Peyer's patch (tissue), 4 donors: Measurements from ENCODE around the gene RASSF1. TPM values are rescaled to one million over a fixed set of nuclear protein-coding genes. Genes with fewer than 3 reads are reported as not detected.

ENCODE experiments used
- DNase-seq, 3 donors: peaks; one replicate each; pipeline ENCODE4 v3.0.0-alpha.2; 2017 to 2019
- H3K27ac ChIP-seq, 4 donors: fragments of 200-600 bp; sonication (generic); one replicate each; pipeline ENCODE4 v1.5.1; 2016 to 2019
- H3K27me3 ChIP-seq, 2 donors: fragments of 200-600 bp; sonication (generic); one replicate each; pipeline ENCODE4 v1.5.1; 2019
- H3K36me3 ChIP-seq, 3 donors: fragments of 200-600 bp; sonication (generic); one replicate each; pipeline ENCODE4 v1.5.1; 2016 to 2019
- H3K4me1 ChIP-seq, 4 donors: fragments of 200-600 bp; sonication (generic); one replicate each; pipeline ENCODE4 v1.5.1; 2016 to 2019
- H3K4me3 ChIP-seq, 4 donors: fragments of 200-600 bp; sonication (generic); 1 replicate in 3 of 4; 2 replicates in 1 of 4; pipeline ENCODE4 v1.5.1; 2016 to 2019; ENCODE audit warnings: mild to moderate bottlenecking in 1 of 4
- H3K9me3 ChIP-seq, 4 donors: fragments of 200-600 bp; sonication (generic); one replicate each; pipeline ENCODE4 v1.5.1; 2016 to 2019; ENCODE audit warnings: mild to moderate bottlenecking in 1 of 4
- POLR2A ChIP-seq, 2 donors: fragments of 450-650 bp; IDR thresholded peaks; one replicate each; pipeline ENCODE4 v1.5.1; 2017; ENCODE audit warnings: antibody characterized with exemption in 2 of 2, mild to moderate bottlenecking in 2 of 2, moderate library complexity in 2 of 2
- total RNA-seq, 4 donors: library from RNA; depleted of rRNA; stranded (reverse); fragments of >200 nt; gene quantifications; one replicate each; pipeline ENCODE4 v1.1.0, GENCODE V29; 2016
- TF ChIP-seq, protein P1 (sequence below), 6 experiments: fragments of 450-650 bp in 4 of 6; fragments of 200-600 bp in 2 of 6; sonication (generic) in 1 of 6; IDR thresholded peaks; one replicate each; pipeline ENCODE4 v1.5.1; 2017 to 2019; ENCODE audit warnings: antibody characterized with exemption in 6 of 6, mild to moderate bottlenecking in 3 of 6, moderate library complexity in 1 of 6

The RASSF1 gene
- total RNA-seq, 4 donors from 2014 or later, result 27.6 to 80.0 (median 29.4) TPM

DNA sequence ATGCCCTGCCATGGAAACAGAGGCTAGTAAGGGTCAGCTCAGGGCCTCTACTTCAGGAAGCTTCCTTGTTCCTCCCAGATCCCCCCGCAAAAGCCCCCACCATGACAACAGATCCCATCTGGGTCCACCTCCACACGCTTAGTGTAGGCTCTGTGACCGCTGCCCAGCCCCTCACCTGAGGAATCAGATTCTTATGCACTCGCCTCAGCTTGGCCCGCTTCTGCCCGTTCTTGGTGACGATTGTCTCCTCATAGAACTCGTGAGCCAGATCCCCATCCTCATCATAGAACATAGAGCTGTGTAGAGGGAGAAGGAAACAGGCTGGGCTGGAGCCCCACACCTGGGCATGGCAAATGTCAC is 14.5 kb downstream of the RASSF1 start:
- Histone ChIP-seq H3K36me3 (peaks cover 0 to 31% (median 0%) of the 10 kb centered on the region in 3 donors), H3K27ac (no peak overlapping the region), H3K27me3 (no peaks in the 10 kb centered on the region), H3K4me3 (no peak overlapping the region), H3K9me3 (no peaks in the 10 kb centered on the region), H3K4me1 (peaks cover 4 to 37% (median 18%) of the 10 kb centered on the region in 4 donors)
- no peak for DNase-seq
- TF ChIP-seq, protein P1, sequence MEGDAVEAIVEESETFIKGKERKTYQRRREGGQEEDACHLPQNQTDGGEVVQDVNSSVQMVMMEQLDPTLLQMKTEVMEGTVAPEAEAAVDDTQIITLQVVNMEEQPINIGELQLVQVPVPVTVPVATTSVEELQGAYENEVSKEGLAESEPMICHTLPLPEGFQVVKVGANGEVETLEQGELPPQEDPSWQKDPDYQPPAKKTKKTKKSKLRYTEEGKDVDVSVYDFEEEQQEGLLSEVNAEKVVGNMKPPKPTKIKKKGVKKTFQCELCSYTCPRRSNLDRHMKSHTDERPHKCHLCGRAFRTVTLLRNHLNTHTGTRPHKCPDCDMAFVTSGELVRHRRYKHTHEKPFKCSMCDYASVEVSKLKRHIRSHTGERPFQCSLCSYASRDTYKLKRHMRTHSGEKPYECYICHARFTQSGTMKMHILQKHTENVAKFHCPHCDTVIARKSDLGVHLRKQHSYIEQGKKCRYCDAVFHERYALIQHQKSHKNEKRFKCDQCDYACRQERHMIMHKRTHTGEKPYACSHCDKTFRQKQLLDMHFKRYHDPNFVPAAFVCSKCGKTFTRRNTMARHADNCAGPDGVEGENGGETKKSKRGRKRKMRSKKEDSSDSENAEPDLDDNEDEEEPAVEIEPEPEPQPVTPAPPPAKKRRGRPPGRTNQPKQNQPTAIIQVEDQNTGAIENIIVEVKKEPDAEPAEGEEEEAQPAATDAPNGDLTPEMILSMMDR (IDR thresholded peaks at IDR 0.05), result no peak
- TF ChIP-seq POLR2A (IDR thresholded peaks at IDR 0.05), result no peak

GRCh38 chr3:50325497-50326181 is 15.0 kb downstream of the RASSF1 start:
- H3K36me3 ChIP-seq, result peaks cover 0 to 26% (median 0%) of the 10 kb centered on the region in 3 donors
- H3K9me3 ChIP-seq, result no peaks in the 10 kb centered on the region
- peaks cover 4 to 37% (median 18%) of the 10 kb centered on the region in 4 donors for H3K4me1 ChIP-seq
- H3K27ac ChIP-seq, result peak overlapping the region in 1 of 4 donors; percentile 91
- DNase-seq, result no peak
- no peak overlapping the region for H3K4me3 ChIP-seq
- TF ChIP-seq, protein P1 (IDR thresholded peaks at IDR 0.05), result no peak
- TF ChIP-seq POLR2A (IDR thresholded peaks at IDR 0.05), result no peak
- H3K27me3 ChIP-seq, result no peaks in the 10 kb centered on the region

DNA sequence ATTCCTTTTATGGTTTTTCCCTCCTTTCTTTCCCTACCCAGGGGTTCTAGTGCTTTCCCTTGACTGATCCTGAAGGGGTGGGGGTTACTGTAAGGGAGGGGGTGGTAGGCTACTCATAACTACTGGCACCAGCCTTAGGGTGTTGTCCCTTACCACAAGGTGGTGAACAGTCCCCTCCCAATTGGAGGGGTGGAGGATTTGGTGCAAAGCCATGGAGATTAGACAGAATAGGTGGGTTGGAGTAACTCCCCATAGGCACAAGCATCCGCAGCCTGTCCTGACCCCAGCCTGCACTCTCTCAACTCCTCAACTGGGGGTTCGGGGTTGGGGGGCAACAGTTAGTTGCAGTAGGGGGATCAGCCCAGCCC is 15.5 kb downstream of the RASSF1 start:
- Histone ChIP-seq H3K27me3 (no peaks in the 10 kb centered on the region), H3K4me1 (peaks cover 4 to 41% (median 23%) of the 10 kb centered on the region in 4 donors), H3K4me3 (no peak overlapping the region), H3K9me3 (no peaks in the 10 kb centered on the region), H3K27ac (peak overlapping the region in 1 of 4 donors; percentile 91), H3K36me3 (peaks cover 0 to 20% (median 0%) of the 10 kb centered on the region in 3 donors)
- TF ChIP-seq, protein P1 (IDR thresholded peaks at IDR 0.05), result no peak
- no peak for TF ChIP-seq POLR2A (IDR thresholded peaks at IDR 0.05)
- DNase-seq, result no peak

GRCh38 chr3:50324351-50325112 is 16.1 kb downstream of the RASSF1 start:
- Histone ChIP-seq H3K36me3 (peaks cover 0 to 14% (median 0%) of the 10 kb centered on the region in 3 donors), H3K4me1 (peaks cover 4 to 47% (median 24%) of the 10 kb centered on the region in 4 donors)

DNA sequence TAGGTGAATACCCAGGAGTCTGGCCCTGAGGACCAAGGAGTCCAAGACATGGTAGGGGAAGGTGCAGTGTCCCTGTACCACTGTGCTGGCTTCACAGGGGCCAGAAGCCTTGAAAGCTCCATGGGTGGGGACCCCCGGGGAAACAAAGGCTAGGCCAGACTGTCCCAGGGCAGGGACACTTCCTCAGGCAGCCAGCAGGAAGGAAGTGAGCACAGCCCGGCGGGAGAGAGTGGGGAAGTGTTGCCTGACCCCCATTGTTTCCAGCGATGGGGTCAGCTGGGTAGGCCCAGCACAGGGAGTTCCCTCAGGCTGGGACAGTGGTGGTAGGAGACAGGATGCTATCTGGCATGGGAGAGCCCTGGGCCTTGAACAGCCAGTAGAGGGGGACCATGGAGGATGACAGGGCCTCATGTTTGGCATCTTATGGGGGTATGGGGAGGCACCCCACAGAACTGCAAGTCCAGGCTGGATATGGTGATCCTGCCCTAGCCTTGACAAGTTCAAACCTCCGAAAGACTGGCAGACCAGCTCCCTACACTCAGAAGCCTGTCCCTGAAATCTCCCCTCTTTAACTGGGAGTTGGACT is 16.9 kb downstream of the RASSF1 start:
- H3K27ac ChIP-seq, result peak overlapping the region; percentile 52 to 95 (median 90)
- DNase-seq, result peak in 1 of 3 donors; percentile 51
- no peaks in the 10 kb centered on the region for H3K27me3 ChIP-seq
- no peak overlapping the region for H3K4me3 ChIP-seq
- H3K9me3 ChIP-seq, result no peaks in the 10 kb centered on the region
- peaks cover 0 to 16% (median 0%) of the 10 kb centered on the region in 3 donors for H3K36me3 ChIP-seq
- peaks cover 4 to 50% (median 23%) of the 10 kb centered on the region in 4 donors for H3K4me1 ChIP-seq
- no peak for TF ChIP-seq POLR2A (IDR thresholded peaks at IDR 0.05)
- TF ChIP-seq, protein P1 (IDR thresholded peaks at IDR 0.05), result peak in 1 of 6 experiments; percentile 8

More at GRCh38 chr3:50324351-50325112, 16.1 kb downstream of the RASSF1 start:
- Histone ChIP-seq H3K9me3 (no peaks in the 10 kb centered on the region), H3K27me3 (no peaks in the 10 kb centered on the region), H3K27ac (peak overlapping the region; percentile 1 to 91 (median 50)), H3K4me3 (no peak overlapping the region)
- peak; percentile 68 to 85 (median 79) for DNase-seq
- TF ChIP-seq, protein P1 (IDR thresholded peaks at IDR 0.05), result peak; percentile 52 to 89 (median 82)
- no peak for TF ChIP-seq POLR2A (IDR thresholded peaks at IDR 0.05)
